GM12865 (cell line): ENCODE data around the gene CRELD1.
A peak's percentile ranks its signal among the peaks of the same experiment; 100 is the strongest.

Experiments used
- DNase-seq: peaks from one replicate; pipeline ENCODE4 v3.0.0; 2010; ENCODE audit warnings: low read depth
- H3K4me3 ChIP-seq: 2 replicates; pipeline ENCODE4 v1.5.1; 2011; ENCODE audit warnings: mild to moderate bottlenecking, low read depth, low read length, control low read depth
- TF ChIP-seq, protein P1 (sequence below): IDR thresholded peaks from 2 replicates; pipeline ENCODE4 v1.5.1; 2011; ENCODE audit warnings: low read length, control low read depth, low read depth, inconsistent platforms; ENCODE audit not compliant: insufficient read depth; ENCODE audit errors: missing control alignments

CRELD1 gene

DNA sequence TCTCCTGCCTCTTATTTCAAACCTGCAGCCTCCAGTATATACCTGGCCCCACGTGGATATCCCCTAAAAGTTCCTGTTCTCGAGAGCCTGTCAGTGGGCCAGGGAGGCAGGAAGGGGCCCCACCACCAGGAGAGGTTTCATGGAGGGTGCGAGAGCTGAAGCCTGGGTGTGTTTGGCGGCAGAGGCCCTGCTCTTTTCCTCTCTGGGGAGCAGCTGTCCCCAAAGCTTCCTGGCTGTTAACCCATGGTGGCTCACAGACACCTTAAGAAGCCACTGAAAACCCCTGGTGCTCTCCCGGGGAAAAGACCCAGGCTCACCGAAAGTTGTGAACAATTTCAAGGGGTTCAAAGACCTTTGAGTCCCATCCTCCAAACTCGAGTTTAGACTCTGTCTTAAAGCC lies 17.5 kb downstream of the CRELD1 start:
- DNase-seq, result peak; percentile 78
- peak overlapping the region; percentile 83 for H3K4me3 ChIP-seq
- TF ChIP-seq, protein P1, sequence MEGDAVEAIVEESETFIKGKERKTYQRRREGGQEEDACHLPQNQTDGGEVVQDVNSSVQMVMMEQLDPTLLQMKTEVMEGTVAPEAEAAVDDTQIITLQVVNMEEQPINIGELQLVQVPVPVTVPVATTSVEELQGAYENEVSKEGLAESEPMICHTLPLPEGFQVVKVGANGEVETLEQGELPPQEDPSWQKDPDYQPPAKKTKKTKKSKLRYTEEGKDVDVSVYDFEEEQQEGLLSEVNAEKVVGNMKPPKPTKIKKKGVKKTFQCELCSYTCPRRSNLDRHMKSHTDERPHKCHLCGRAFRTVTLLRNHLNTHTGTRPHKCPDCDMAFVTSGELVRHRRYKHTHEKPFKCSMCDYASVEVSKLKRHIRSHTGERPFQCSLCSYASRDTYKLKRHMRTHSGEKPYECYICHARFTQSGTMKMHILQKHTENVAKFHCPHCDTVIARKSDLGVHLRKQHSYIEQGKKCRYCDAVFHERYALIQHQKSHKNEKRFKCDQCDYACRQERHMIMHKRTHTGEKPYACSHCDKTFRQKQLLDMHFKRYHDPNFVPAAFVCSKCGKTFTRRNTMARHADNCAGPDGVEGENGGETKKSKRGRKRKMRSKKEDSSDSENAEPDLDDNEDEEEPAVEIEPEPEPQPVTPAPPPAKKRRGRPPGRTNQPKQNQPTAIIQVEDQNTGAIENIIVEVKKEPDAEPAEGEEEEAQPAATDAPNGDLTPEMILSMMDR, result no peak

DNA sequence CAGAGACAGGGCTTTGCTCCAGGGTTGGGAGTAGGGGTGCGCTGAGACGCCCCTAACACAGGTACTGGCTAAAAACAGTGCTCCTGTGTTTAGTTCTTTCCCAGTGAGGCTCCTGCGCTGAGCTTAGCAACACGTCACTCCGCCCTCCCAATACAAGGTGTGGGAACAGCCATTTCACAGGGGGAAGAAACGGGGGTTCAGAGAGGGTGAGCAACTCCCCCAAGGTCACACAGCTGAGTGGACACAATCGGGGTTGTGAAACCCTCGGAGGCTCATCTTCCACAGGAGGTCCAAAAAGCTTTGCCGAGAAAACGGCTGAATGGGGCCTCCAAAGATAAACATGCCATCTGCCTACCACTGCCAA lies 17.9 kb downstream of the CRELD1 start:
- peak overlapping the region; percentile 83 for H3K4me3 ChIP-seq
- TF ChIP-seq, protein P1, result no peak
- DNase-seq, result peak; percentile 37

DNA sequence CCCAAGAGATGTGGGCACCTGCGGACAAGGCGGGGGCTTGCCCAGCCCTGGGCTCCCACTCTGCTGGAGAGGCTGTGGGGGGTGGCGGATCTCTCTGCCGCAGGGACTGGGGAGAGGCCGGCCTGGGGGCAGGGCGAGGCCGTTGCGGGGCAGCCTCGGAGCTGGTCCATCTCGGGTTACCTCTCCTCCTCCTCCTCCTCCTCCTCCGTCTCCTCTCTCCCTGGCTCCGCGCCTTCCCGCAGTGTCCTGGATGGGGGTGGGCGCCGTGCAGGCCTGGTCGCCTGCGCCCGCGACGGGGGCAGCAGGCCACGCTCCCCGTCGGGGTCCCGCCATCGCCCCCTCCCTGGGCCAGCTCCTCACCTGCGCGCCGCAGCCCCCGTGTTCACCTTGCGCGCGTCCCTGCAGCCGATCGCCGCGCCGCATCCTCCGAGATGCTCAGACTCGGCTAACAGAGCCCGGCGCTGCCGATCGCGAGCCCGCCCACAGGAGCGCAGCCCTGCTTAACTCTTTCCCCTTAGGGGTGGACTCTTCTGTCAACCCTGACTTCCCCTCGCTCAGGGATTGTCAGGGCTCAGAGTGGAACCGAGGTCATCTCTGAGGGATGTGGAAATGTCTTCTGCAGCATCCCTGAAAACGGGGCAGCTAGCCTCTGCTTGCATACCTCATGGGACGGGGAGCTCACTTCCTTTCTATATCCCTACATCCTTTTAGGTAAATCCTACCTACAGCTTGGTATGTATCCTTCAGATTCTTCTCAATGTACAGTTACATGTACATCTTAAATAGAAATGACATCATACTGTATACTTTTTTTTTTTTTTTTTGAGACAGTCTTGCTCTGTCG lies 18.6 kb downstream of the CRELD1 start, which contains the start of gene PRRT3:
Gene PRRT3 (minus strand): TSS at position 447 of the 844 bp plus-strand sequence. CDS start 2,293 bp downstream, outside the sequence.
- peak within 1 kb of the TSS; percentile 83 for H3K4me3 ChIP-seq
- TF ChIP-seq, protein P1, result no peak
- DNase-seq, result peak; percentile 78

DNA sequence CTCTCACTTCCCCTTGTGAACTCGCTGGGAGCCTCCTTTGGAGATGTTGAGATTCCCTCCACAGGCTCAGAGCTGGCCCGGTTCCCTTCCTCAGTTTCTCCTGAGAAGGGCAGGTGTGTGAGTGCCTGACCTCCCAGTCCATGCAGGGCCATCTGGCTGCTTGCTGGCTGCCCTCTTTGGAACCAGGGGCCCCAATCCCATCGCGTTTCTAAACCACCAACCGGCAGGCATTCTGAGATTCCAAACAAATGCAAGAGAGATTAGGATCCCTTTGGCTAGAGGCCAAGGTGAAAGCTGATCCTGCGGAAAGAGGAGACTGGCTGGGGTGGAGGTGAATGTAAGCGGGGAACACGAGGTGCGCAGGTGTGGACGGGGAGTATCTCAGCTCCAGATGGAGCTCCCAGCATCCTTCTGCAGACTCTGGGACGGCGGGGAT lies 21.5 kb downstream of the CRELD1 start:
- DNase-seq, result no peak
- TF ChIP-seq, protein P1, result no peak
- H3K4me3 ChIP-seq, result no peak overlapping the region

DNA sequence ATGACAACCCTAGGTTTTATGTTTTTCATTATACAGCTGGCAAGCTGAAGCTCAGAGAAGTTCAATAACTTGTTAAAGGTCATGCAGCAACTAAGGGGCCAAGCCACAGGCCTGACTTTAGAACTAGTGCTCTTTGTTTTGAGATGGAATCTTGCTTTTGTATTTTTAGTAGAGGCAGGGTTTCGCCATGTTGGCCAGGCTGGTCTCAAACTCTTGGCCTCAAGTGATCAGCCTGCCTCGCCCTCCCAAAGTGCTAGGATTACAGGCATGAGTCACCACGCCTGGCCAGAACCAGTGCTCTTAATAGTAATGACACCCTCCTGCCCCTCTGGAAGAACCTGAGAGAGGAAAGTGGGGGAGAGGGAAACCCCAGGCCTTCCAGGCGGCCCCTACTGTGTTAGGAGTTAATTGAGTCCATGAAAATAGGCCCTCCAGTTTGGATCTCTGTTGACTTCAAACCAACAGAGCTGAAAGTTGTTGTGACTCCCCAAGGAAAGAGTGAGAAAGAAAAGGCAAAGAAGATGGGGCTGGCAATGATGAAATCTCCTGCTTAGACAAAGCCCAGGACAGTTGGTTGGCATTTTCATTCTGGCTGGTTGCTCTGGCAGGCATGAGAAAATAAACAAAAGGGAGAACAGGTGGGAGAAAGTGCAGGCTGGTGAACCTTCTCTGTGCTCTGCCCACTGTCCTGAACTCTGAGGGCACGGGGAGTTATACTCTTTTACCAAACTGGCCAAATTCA lies 22.1 kb downstream of the CRELD1 start:
- TF ChIP-seq, protein P1, result no peak
- H3K4me3 ChIP-seq, result no peak overlapping the region
- no peak for DNase-seq

DNA sequence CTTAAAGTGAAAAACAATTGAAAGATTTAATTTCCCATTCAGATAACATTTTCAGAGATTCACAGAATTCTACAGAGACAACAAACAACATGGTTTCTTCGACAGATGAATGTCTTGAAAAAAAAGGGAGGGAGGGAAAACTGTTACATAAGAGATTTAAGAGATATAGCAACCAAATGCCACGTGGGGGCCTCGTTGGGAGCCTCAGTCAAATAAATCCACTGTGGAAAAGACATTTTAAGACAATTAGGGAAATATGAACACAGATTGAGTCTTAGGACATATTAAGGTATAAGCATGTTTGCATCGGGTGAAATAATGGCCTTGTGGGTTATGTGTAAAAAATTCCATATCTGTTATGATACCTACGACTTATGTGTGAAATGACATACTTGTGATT lies 23.6 kb downstream of the CRELD1 start:
- no peak for DNase-seq
- H3K4me3 ChIP-seq, result no peak overlapping the region
- TF ChIP-seq, protein P1, result no peak
